ENCODE results near the gene PLCB4. TPM values are rescaled to one million over a fixed set of nuclear protein-coding genes. Genes with fewer than 3 reads are reported as not detected.

The PLCB4 gene
- total RNA-seq, 1 experiment from 2014 or later: 10.1 TPM

- no CpG with 5 or more reads among the region's 6 CpGs for WGBS (ENCODE audit: extremely low coverage, insufficient read length, low lambda C conversion rate)
- no peak overlapping the region for H3K27ac Mint-ChIP-seq
- no peaks in the 10 kb centered on the region for H3K27me3 Mint-ChIP-seq (ENCODE audit: low read depth)
Observed at GRCh38 chr20:9112541-9113515, 43.9 kb downstream of the PLCB4 start.

More at GRCh38 chr20:9112541-9113515, 43.9 kb downstream of the PLCB4 start:
- Histone ChIP-seq H3K9me3 (ENCODE audit: control insufficient read depth, low read depth, low read length) (no peaks in the 10 kb centered on the region), H4K8ac (replicated peaks; ENCODE audit: insufficient read length, low read depth, low read length) (no peak overlapping the region), H4K91ac (ENCODE audit: insufficient read length, low read depth, low read length) (no peak overlapping the region), H3K23ac (ENCODE audit: insufficient read length, low read depth, low read length) (no peak overlapping the region), H3K9ac (ENCODE audit: extremely low read depth, insufficient read length, low read length) (no peak overlapping the region), H3K23me2 (ENCODE audit: insufficient read length, low read depth, low read length, poor library complexity, severe bottlenecking) (no peaks in the 10 kb centered on the region), H3K4me1 (ENCODE audit: insufficient read depth, low read length) (no peaks in the 10 kb centered on the region), H3K4ac (ENCODE audit: low read depth, low read length) (no peak overlapping the region), H3K79me2 (ENCODE audit: insufficient read depth, low read length) (no peaks in the 10 kb centered on the region), H2BK12ac (ENCODE audit: insufficient read length, low read depth, low read length) (no peak overlapping the region), H2AFZ (ENCODE audit: low read length) (no peak overlapping the region), H3K27ac (ENCODE audit: insufficient read length, low read depth, low read length) (no peak overlapping the region), H4K5ac (ENCODE audit: insufficient read length, low read depth, low read length) (no peak overlapping the region), H2BK15ac (ENCODE audit: low read depth, low read length) (no peak overlapping the region), H2BK20ac (ENCODE audit: low read depth, low read length, poor library complexity, severe bottlenecking) (no peak overlapping the region), H2BK5ac (ENCODE audit: insufficient read length, low read length) (no peak overlapping the region), H3K18ac (ENCODE audit: insufficient read length, low read depth, low read length) (no peak overlapping the region), H3K27me3 (ENCODE audit: insufficient read depth, low read length) (no peaks in the 10 kb centered on the region), H2AK5ac (ENCODE audit: insufficient read length, low read length) (no peak overlapping the region), H3K79me1 (ENCODE audit: insufficient read depth, low read depth, low read length, poor library complexity, severe bottlenecking) (no peaks in the 10 kb centered on the region), H3K56ac (ENCODE audit: insufficient read length, low read depth, low read length) (no peak overlapping the region), H4K20me1 (ENCODE audit: control insufficient read depth, insufficient read depth, insufficient read length) (no peaks in the 10 kb centered on the region), H2BK120ac (ENCODE audit: low read depth, low read length, poor library complexity, severe bottlenecking) (no peak overlapping the region), H3K14ac (ENCODE audit: insufficient read depth, low read length) (no peak overlapping the region), H3T11ph (ENCODE audit: low read length) (no peak overlapping the region), H3K4me2 (ENCODE audit: insufficient read depth, insufficient read length, low read length) (no peak overlapping the region)
- no peak for DNase-seq
- H3K4me1 Mint-ChIP-seq: no peaks in the 10 kb centered on the region; a peak in 2 of 4 replicates
- H3K4me3 Mint-ChIP-seq: no peak overlapping the region
- H3K9me3 Mint-ChIP-seq: no peaks in the 10 kb centered on the region
- H3K36me3 Mint-ChIP-seq (ENCODE audit: insufficient read depth in 1 of 3, low read depth in 3 of 3): no peaks in the 10 kb centered on the region
- TF ChIP-seq CTCF (conservative IDR thresholded peaks at IDR 0.05): no peak
